Measurements from ENCODE around the gene FAT2.

DNA sequence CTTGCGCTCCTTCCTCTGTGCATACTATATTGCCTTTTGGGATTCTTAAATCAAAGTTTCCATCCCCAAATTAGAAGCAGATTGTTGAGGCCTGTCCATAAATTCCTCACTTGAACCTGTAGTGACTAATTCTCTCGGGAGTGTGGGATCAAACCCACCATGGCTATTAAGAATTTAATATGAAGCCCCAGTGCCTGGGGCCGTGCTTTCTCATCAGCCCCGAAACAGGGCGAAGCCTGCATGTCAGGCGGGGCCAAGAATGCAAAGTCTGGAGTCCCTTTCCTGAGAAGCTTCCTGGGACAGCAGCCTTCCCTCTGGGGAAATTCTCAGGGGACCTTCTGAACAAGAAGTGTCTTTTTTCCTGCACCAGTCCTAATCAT is 29.3 kb upstream of the FAT2 start:
- TF ChIP-seq, protein P1, sequence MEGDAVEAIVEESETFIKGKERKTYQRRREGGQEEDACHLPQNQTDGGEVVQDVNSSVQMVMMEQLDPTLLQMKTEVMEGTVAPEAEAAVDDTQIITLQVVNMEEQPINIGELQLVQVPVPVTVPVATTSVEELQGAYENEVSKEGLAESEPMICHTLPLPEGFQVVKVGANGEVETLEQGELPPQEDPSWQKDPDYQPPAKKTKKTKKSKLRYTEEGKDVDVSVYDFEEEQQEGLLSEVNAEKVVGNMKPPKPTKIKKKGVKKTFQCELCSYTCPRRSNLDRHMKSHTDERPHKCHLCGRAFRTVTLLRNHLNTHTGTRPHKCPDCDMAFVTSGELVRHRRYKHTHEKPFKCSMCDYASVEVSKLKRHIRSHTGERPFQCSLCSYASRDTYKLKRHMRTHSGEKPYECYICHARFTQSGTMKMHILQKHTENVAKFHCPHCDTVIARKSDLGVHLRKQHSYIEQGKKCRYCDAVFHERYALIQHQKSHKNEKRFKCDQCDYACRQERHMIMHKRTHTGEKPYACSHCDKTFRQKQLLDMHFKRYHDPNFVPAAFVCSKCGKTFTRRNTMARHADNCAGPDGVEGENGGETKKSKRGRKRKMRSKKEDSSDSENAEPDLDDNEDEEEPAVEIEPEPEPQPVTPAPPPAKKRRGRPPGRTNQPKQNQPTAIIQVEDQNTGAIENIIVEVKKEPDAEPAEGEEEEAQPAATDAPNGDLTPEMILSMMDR (IDR thresholded peaks at IDR 0.05 in 4 of 5, conservative IDR thresholded peaks at IDR 0.05 in 1 of 5), result no peak
- no peak for TF ChIP-seq POLR2A (IDR thresholded peaks at IDR 0.05)

Data from gastrocnemius medialis (tissue), 4 donors.